Effector memory CD4-positive, alpha-beta T cell (primary cell): Measurements from ENCODE around the gene MPPED1.

ENCODE experiments used
- DNase-seq, 3 donors: peaks; one replicate each; pipeline ENCODE4 v3.0.0-alpha.2; 2020
- H3K27ac ChIP-seq: 2 replicates; pipeline ENCODE4 v1.7.0; 2013; ENCODE audit warnings: mild to moderate bottlenecking, low read length, moderate library complexity; ENCODE audit not compliant: insufficient read depth, poor library complexity, severe bottlenecking
- H3K27me3 ChIP-seq: replicated peaks from 2 replicates; pipeline ENCODE4 v1.7.0; 2013; ENCODE audit warnings: mild to moderate bottlenecking, low read length; ENCODE audit not compliant: insufficient read depth, control insufficient read depth, poor library complexity, severe bottlenecking
- H3K36me3 ChIP-seq: 2 replicates; pipeline ENCODE4 v1.7.0; 2013; ENCODE audit warnings: mild to moderate bottlenecking, low read length, moderate library complexity; ENCODE audit not compliant: control insufficient read depth, insufficient read depth
- H3K4me1 ChIP-seq: 2 replicates; pipeline ENCODE4 v1.7.0; 2013; ENCODE audit warnings: low read length, mild to moderate bottlenecking; ENCODE audit not compliant: control insufficient read depth, insufficient read depth, poor library complexity, severe bottlenecking
- H3K4me3 ChIP-seq: 2 replicates; pipeline ENCODE4 v1.7.0; 2013; ENCODE audit warnings: low read length, low read depth, mild to moderate bottlenecking; ENCODE audit not compliant: insufficient read depth, poor library complexity, severe bottlenecking
- H3K9me3 ChIP-seq: 2 replicates; pipeline ENCODE4 v1.7.0; 2013; ENCODE audit warnings: mild to moderate bottlenecking, low read length, moderate library complexity; ENCODE audit not compliant: control insufficient read depth

MPPED1 gene

GRCh38 chr22:43421046-43421665, 9.3 kb downstream of the MPPED1 start:
- Histone ChIP-seq H3K27ac (no peak overlapping the region), H3K4me3 (no peak overlapping the region), H3K36me3 (no peaks in the 10 kb centered on the region), H3K4me1 (no peaks in the 10 kb centered on the region), H3K27me3 (no peaks in the 10 kb centered on the region), H3K9me3 (no peaks in the 10 kb centered on the region)
- no peak for DNase-seq

- Histone ChIP-seq H3K9me3 (no peaks in the 10 kb centered on the region), H3K27ac (no peak overlapping the region), H3K36me3 (no peaks in the 10 kb centered on the region), H3K27me3 (no peaks in the 10 kb centered on the region), H3K4me1 (no peaks in the 10 kb centered on the region), H3K4me3 (no peak overlapping the region)
- no peak for DNase-seq
Observed at GRCh38 chr22:43421914-43422615, 10.3 kb downstream of the MPPED1 start.

- no peaks in the 10 kb centered on the region for H3K27me3 ChIP-seq
- H3K9me3 ChIP-seq, result no peaks in the 10 kb centered on the region
- no peak for DNase-seq
- H3K27ac ChIP-seq, result no peak overlapping the region
- no peaks in the 10 kb centered on the region for H3K4me1 ChIP-seq
- H3K36me3 ChIP-seq, result no peaks in the 10 kb centered on the region
- H3K4me3 ChIP-seq, result no peak overlapping the region
Observed at GRCh38 chr22:43423046-43423445, 11.2 kb downstream of the MPPED1 start.

DNA sequence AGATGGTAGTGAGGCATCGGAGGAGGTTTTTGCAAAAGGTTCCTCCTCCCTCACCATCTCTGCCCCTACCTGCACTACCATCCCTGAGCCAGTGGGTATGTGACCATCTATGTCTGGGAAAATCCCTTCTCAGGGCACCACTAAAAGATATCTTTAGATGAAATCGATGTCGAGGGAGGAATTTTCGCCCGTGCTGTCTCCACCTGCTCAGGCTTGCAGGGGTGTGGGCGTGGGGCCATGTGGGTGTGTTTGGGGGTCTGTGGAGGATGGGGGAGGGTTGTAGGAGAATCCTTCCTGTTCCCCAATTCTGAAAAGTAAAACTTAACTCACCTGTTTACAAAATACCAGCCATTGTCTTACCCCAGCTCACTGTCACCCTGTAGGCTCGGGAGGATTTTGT, 12.4 kb downstream of the MPPED1 start:
- DNase-seq, result no peak
- Histone ChIP-seq H3K4me3 (no peak overlapping the region), H3K36me3 (no peaks in the 10 kb centered on the region), H3K9me3 (no peaks in the 10 kb centered on the region), H3K4me1 (no peaks in the 10 kb centered on the region), H3K27ac (no peak overlapping the region), H3K27me3 (no peaks in the 10 kb centered on the region)

GRCh38 chr22:43424666-43425630, 13.1 kb downstream of the MPPED1 start:
- Histone ChIP-seq H3K9me3 (no peaks in the 10 kb centered on the region), H3K36me3 (no peaks in the 10 kb centered on the region), H3K27me3 (no peaks in the 10 kb centered on the region), H3K4me1 (no peaks in the 10 kb centered on the region), H3K27ac (no peak overlapping the region), H3K4me3 (no peak overlapping the region)
- DNase-seq, result no peak

DNA sequence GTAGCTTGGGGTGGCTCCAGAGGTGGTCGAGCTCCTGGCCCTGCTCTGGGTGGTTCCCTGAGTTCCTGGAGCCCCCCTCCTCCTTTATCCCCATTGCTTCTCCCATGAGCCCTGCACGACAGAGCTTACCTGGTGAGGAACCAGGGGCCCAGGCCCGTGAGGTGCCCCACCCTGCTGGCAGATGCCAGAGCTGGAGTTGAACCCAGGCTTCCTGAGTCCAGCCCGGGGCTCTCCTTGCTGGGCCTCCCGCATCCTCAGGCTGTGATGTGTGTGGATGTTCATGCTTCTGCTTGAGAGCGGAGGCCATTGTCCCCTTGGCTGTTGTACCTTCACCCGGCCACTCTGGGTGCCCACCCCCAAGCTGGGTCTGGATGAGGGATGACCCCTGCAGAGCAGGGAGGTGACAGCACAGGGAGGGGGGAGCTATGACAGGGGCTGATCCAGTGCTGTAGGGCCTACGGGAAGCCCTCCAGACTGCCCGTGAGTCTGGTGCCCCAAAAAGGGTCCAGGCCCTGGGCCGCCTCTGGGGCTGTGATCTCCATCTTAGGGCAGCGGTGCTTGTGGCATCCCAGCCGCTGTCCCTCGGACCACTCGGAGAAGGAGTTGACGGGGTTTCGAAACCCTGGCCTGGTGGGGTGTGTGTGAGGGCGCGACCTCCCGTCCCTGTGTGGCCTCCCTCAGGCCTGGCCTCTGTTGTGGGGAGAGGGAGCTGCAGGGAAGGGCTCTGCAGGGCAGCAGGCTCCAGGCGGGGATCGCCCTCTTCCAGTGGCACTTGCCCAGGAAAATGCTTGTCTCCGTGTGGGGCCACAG, 14.4 kb downstream of the MPPED1 start:
- Histone ChIP-seq H3K4me1 (no peaks in the 10 kb centered on the region), H3K36me3 (no peaks in the 10 kb centered on the region), H3K9me3 (no peaks in the 10 kb centered on the region), H3K27ac (no peak overlapping the region), H3K27me3 (no peaks in the 10 kb centered on the region), H3K4me3 (no peak overlapping the region)
- no peak for DNase-seq

GRCh38 chr22:43426816-43427215, 15.0 kb downstream of the MPPED1 start:
- Histone ChIP-seq H3K36me3 (no peaks in the 10 kb centered on the region), H3K9me3 (no peaks in the 10 kb centered on the region), H3K4me3 (no peak overlapping the region), H3K27ac (no peak overlapping the region), H3K4me1 (no peaks in the 10 kb centered on the region), H3K27me3 (no peaks in the 10 kb centered on the region)
- no peak for DNase-seq

- no peak for DNase-seq
- no peaks in the 10 kb centered on the region for H3K4me1 ChIP-seq
- no peak overlapping the region for H3K27ac ChIP-seq
- no peaks in the 10 kb centered on the region for H3K9me3 ChIP-seq
- H3K27me3 ChIP-seq, result no peaks in the 10 kb centered on the region
- H3K4me3 ChIP-seq, result no peak overlapping the region
- H3K36me3 ChIP-seq, result no peaks in the 10 kb centered on the region
Observed at GRCh38 chr22:43427296-43428004, 15.6 kb downstream of the MPPED1 start.

DNA sequence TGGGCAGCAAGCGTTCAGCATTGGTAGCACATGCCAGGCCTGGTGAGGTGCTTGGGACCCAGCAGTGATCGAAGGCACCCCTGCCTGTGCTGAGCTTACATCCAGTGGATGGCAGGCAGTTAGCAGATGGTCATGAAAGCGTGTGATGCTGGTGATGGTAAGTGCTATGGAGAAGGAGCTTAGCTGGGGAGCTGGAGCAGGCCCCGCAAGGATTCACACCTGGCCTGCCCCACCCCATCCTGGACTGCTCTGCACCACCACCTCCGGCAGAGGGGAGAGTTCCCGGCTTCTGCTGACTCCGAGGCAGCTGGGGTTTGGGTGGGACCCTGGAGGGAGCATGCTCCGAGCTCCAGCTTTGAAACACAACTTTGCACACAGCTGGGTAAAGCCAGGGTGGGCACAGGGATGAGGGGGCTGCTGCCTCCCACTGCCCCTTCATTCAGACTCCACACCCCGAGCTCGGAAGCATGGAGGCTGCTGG, 16.2 kb downstream of the MPPED1 start:
- Histone ChIP-seq H3K27ac (no peak overlapping the region), H3K9me3 (no peaks in the 10 kb centered on the region), H3K4me1 (no peaks in the 10 kb centered on the region), H3K27me3 (no peaks in the 10 kb centered on the region), H3K36me3 (no peaks in the 10 kb centered on the region), H3K4me3 (no peak overlapping the region)
- DNase-seq, result no peak
